Activated effector memory CD4-positive, alpha-beta T cell treated with Interleukin-2 at 50 U/mL for 16 hours (primary cell): Measurements from ENCODE around the gene PLEKHG3.
"Not testable (repeated sequence)": the region's sequence is repeated elsewhere in the genome, so short reads cannot be mapped to it uniquely, and the experiment has no call there.

Experiments
- DNase-seq: peaks from one replicate; pipeline ENCODE4 v3.0.0-alpha.2; 2020

PLEKHG3 gene

GRCh38 chr14:64688811-64689281 lies 15.4 kb upstream of the PLEKHG3 start:
- DNase-seq: no peak

DNA sequence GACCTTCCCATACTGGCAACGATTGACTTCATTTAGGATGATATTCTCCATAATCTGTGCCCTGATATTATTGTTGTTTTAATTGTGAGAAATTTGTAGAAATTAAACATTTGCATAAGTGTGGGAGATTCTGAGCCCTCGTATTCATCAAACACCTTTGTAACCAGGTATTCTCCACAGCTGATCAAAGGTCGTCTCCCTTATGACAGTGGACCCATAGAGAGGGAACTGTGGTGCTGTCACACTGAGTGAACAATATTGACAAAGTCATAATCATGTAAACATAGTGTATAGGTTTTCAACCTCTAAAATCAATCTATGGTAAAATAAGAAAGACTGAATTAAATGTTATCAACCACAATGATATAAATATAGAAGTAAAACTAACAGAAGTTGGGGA lies 14.9 kb upstream of the PLEKHG3 start:
- DNase-seq: no peak

DNA sequence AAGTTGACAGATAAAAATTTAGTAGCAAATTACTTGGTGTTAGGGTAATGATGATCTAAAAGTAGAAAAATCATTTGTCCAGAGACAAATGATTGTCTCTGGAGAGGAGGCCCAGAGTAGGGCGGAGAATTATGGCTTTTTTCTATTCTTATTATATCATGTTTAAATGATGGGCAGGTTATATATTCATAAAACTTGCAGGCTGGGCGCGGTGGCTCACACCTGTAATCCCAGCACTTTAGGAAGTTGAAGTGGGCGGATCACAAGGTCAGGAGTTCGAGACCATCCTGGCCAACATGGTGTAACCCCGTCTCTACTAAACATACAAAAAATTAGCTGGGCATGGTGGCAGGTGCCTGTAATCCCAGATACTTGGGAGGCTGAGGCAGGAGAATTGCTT lies 13.6 kb upstream of the PLEKHG3 start:
- not testable (repeated sequence) for DNase-seq

GRCh38 chr14:64691376-64691775 lies 12.8 kb upstream of the PLEKHG3 start:
- no peak for DNase-seq

- no peak for DNase-seq
Measured at GRCh38 chr14:64692189-64692985, 11.8 kb upstream of the PLEKHG3 start.

- no peak for DNase-seq
Measured at GRCh38 chr14:64692986-64693809, 11.0 kb upstream of the PLEKHG3 start.

DNA sequence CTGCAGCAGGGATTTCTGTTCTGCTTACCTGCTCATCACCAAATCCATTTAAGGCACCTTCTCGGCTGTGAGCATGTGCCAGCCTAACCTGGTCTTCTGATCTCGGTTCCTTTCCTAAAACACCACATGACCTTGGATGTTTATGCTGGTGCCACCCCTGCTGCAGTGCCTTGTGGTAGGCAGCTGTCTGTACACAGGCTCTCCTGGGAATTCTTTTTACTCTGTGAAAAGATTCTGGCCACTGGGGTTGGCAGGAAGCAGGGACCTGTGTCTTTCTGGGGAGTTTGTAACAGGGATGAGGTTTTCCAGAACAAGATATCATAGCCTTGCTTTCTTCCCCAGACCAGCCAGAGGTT lies 10.4 kb upstream of the PLEKHG3 start:
- DNase-seq: no peak

GRCh38 chr14:64695071-64695470 lies 9.2 kb upstream of the PLEKHG3 start:
- DNase-seq: no peak

GRCh38 chr14:64696355-64696857 lies 7.8 kb upstream of the PLEKHG3 start:
- no peak for DNase-seq

DNA sequence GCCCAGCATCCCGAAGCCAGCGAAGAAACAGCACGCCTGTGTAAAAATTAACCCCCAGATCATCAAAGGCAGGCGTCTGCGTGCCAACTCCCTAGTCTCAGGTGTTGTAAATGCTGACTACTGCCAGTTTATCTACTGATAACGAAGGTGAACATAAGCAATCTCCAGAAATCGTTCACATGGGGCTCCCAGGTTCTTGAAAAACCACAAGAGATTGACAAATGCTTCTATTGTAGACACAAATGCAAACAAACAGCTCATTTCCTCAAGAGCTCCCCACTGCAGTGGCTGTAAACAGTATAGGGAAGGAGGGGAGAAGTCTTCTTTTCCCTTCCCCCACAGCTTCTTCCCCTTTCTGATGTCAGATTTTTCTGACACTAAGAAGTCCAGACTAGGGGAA lies 5.3 kb upstream of the PLEKHG3 start:
- DNase-seq: no peak

- no peak for DNase-seq
Measured at GRCh38 chr14:64700290-64700689, 3.9 kb upstream of the PLEKHG3 start.

- DNase-seq: no peak
Measured at GRCh38 chr14:64700894-64701293, 3.3 kb upstream of the PLEKHG3 start.

DNA sequence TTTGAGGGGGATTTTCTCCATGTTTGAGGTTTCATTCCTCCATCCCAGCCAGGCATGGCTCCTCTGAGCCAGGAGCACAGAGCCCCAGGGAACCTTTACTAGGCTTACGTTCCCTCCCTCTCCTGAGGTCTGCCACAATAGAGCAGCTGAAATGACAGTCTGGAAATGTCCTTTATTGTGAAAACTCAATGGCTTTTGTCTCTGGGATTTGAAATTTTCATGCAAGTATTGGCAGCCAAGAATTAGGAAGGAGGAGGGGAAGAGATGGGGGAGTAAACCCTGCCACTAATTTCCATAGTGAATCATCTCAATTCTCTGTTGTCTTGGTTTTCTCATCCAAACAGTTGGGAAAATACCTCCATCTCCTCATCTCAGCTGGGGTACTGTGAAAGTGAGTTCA lies 2.6 kb upstream of the PLEKHG3 start:
- no peak for DNase-seq

- no peak for DNase-seq
Measured at GRCh38 chr14:64702493-64703394, 1.5 kb upstream of the PLEKHG3 start.

- no peak for DNase-seq
Measured at GRCh38 chr14:64703395-64704142, 655 bp upstream of the PLEKHG3 start.

- no peak for DNase-seq
Measured at GRCh38 chr14:64704743-64705380, 638 bp downstream of the PLEKHG3 start.

GRCh38 chr14:64705381-64706118 lies 1.3 kb downstream of the PLEKHG3 start:
- no peak for DNase-seq

GRCh38 chr14:64706119-64706592 lies 1.9 kb downstream of the PLEKHG3 start:
- no peak for DNase-seq

GRCh38 chr14:64706593-64707193 lies 2.5 kb downstream of the PLEKHG3 start:
- DNase-seq: no peak

DNA sequence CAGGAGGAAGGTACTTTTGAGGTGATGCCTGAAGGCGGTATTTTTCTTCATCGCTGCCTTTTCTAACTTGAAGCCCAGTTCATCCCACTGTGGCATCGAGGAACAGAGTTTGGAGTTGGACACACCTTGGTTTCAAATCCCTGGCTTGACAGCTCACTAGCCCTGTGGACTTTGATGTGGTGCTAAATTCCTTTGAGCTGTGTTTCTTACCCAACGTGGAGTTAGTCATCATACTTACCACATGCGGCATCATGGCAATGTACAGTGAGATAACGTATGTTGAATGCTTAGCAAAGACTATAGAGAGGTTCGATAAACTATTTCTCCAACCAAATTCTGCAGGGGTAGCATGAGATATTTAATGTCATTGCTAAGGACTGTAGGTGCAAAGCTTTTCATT lies 3.4 kb downstream of the PLEKHG3 start:
- no peak for DNase-seq
